ENCODE data around the gene POLH. TPM values are rescaled to one million over a fixed set of nuclear protein-coding genes. Genes with fewer than 3 reads are reported as not detected.

POLH gene
- total and polyA plus RNA-seq, 2 donors (not counting 3 experiments of a cell fraction or from before 2014, with no cell fraction given): 9.3 to 36.6 TPM

DNA sequence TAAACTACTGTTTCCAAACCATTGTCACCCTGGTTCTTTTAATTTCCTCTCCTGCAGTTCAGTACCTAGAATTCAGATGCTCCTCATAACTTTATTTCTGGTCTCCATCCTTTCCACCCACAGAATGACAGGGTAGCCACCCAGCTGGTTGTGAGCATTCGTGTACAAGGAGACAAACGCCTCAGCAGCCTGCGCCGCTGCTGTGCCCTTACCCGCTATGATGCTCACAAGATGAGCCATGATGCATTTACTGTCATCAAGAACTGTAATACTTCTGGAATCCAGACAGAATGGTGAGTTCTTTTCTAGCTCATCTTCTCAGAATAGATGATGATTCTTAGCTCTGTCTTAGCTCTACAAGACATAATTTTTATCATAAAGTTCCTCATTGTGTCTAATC lies 34.4 kb downstream of the POLH start:
- no peak overlapping the region for H3K27ac ChIP-seq (ENCODE audit: insufficient read depth, low read depth, low read length)
- no peaks in the 10 kb centered on the region for H4K20me1 ChIP-seq (replicated peaks; ENCODE audit: control insufficient read depth, extremely low read depth, insufficient read depth, low read length)
- no peaks in the 10 kb centered on the region for H3K9me1 ChIP-seq (replicated peaks; ENCODE audit: control insufficient read depth, extremely low read depth, insufficient read depth, low read length)
- H3K4me1 ChIP-seq (ENCODE audit: control insufficient read depth, extremely low read depth, insufficient read depth, low read length): no peaks in the 10 kb centered on the region
- POLR2A ChIA-PET: interaction anchor here (0.6 to 0.7 kb wide), 3 partner anchors 10 to 32 kb away, joined by 3 to 4 read pairs (median 4); partner anchors contain the start of gene GTPBP2
- H3K27me3 ChIP-seq (ENCODE audit: control insufficient read depth in 2 of 2, insufficient read depth in 2 of 2, low read length in 2 of 2): no peaks in the 10 kb centered on the region
- H3K4me3 ChIP-seq (replicated peaks in 1 of 3; ENCODE audit: insufficient read depth in 1 of 3, low read depth in 1 of 3, low read length in 3 of 3): no peak overlapping the region
- no peak for DNase-seq (ENCODE audit: low read depth, low spot score)
- intact Hi-C loops (cut with micrococcal nuclease) (no loop called here), dilution Hi-C loops (cut with MboI; ENCODE audit: extremely low pct_ligation_motif_present, low sequenced_read_pairs) (no loop called here)
- H3K36me3 ChIP-seq (ENCODE audit: control insufficient read depth in 2 of 2, extremely low read depth in 1 of 2, insufficient read depth in 2 of 2, low read length in 2 of 2): peaks cover 12 to 16% of the 10 kb centered on the region in 2 experiments
- FAIRE-seq: no peak
- no TSS peak for BruUV-seq (replicated peaks)
- no peak for TF ChIP-seq GATA2 (IDR thresholded peaks at IDR 0.05; ENCODE audit: insufficient read depth, insufficient read length, low read depth, low read length)
- no peak for TF ChIP-seq EZH2 (IDR thresholded peaks at IDR 0.05; ENCODE audit: borderline replicate concordance, low read depth, low read length, severe bottlenecking)
- TF ChIP-seq FOS (IDR thresholded peaks at IDR 0.05; ENCODE audit: borderline replicate concordance, insufficient read depth, low read length): no peak
- CTCF ChIA-PET: interaction anchor here (1.0 to 1.5 kb wide), 3 partner anchors 9 to 468 kb away, joined by 4 to 6 read pairs (median 6); no protein-coding TSS in a partner anchor
- no peaks in the 10 kb centered on the region for H3K79me2 ChIP-seq (ENCODE audit: control insufficient read depth, insufficient read depth, low read length)
- H3K9me3 ChIP-seq (replicated peaks; ENCODE audit: control insufficient read depth, insufficient read depth, low read length): no peaks in the 10 kb centered on the region
- H3K9ac ChIP-seq (replicated peaks; ENCODE audit: extremely low read depth, insufficient read depth, low read length): no peak overlapping the region
- H3K4me2 ChIP-seq (ENCODE audit: insufficient read depth, low read length): no peak overlapping the region
- no peak overlapping the region for H2AFZ ChIP-seq (ENCODE audit: low read depth, low read length)

DNA sequence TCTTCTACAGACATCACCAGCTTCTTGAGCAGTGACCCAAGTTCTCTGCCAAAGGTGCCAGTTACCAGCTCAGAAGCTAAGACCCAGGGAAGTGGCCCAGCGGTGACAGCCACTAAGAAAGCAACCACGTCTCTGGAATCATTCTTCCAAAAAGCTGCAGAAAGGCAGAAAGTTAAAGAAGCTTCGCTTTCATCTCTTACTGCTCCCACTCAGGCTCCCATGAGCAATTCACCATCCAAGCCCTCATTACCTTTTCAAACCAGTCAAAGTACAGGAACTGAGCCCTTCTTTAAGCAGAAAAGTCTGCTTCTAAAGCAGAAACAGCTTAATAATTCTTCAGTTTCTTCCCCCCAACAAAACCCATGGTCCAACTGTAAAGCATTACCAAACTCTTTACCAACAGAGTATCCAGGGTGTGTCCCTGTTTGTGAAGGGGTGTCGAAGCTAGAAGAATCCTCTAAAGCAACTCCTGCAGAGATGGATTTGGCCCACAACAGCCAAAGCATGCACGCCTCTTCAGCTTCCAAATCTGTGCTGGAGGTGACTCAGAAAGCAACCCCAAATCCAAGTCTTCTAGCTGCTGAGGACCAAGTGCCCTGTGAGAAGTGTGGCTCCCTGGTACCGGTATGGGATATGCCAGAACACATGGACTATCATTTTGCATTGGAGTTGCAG lies 37.9 kb downstream of the POLH start:
- no peak overlapping the region for H3K9ac ChIP-seq (replicated peaks; ENCODE audit: extremely low read depth, insufficient read depth, low read length)
- H3K4me3 ChIP-seq (replicated peaks in 1 of 3; ENCODE audit: insufficient read depth in 1 of 3, low read depth in 1 of 3, low read length in 3 of 3): no peak overlapping the region
- DNase-seq (ENCODE audit: low read depth, low spot score) (no peak), FAIRE-seq (no peak)
- no peak overlapping the region for H3K27ac ChIP-seq (ENCODE audit: insufficient read depth, low read depth, low read length)
- no peak for TF ChIP-seq GATA2 (IDR thresholded peaks at IDR 0.05; ENCODE audit: insufficient read depth, insufficient read length, low read depth, low read length)
- no peak for TF ChIP-seq EZH2 (IDR thresholded peaks at IDR 0.05; ENCODE audit: borderline replicate concordance, low read depth, low read length, severe bottlenecking)
- TF ChIP-seq FOS (IDR thresholded peaks at IDR 0.05; ENCODE audit: borderline replicate concordance, insufficient read depth, low read length): no peak
- no peak for TF ChIP-seq MYC (IDR thresholded peaks at IDR 0.05; ENCODE audit: low read depth, low read length)
- TF ChIP-seq, protein P1, sequence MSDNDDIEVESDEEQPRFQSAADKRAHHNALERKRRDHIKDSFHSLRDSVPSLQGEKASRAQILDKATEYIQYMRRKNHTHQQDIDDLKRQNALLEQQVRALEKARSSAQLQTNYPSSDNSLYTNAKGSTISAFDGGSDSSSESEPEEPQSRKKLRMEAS (IDR thresholded peaks at IDR 0.05; ENCODE audit: insufficient read depth, insufficient read length): no peak
- TF ChIP-seq POLR2A (IDR thresholded peaks at IDR 0.05; ENCODE audit: low read depth, low read length): no peak
- no peak for TF ChIP-seq POLR2AphosphoS5 (IDR thresholded peaks at IDR 0.05; ENCODE audit: insufficient read depth, low read depth, low read length)
- TF ChIP-seq, protein P2, sequence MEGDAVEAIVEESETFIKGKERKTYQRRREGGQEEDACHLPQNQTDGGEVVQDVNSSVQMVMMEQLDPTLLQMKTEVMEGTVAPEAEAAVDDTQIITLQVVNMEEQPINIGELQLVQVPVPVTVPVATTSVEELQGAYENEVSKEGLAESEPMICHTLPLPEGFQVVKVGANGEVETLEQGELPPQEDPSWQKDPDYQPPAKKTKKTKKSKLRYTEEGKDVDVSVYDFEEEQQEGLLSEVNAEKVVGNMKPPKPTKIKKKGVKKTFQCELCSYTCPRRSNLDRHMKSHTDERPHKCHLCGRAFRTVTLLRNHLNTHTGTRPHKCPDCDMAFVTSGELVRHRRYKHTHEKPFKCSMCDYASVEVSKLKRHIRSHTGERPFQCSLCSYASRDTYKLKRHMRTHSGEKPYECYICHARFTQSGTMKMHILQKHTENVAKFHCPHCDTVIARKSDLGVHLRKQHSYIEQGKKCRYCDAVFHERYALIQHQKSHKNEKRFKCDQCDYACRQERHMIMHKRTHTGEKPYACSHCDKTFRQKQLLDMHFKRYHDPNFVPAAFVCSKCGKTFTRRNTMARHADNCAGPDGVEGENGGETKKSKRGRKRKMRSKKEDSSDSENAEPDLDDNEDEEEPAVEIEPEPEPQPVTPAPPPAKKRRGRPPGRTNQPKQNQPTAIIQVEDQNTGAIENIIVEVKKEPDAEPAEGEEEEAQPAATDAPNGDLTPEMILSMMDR (IDR thresholded peaks at IDR 0.05; ENCODE audit: extremely low read depth in 1 of 2, insufficient read depth in 1 of 2, low read depth in 1 of 2, low read length in 2 of 2): no peak
- no peak for TF ChIP-seq JUN (IDR thresholded peaks at IDR 0.05; ENCODE audit: borderline replicate concordance, insufficient read depth, insufficient read length, low read depth)
- no peak overlapping the region for H2AFZ ChIP-seq (ENCODE audit: low read depth, low read length)
- no peaks in the 10 kb centered on the region for H3K9me3 ChIP-seq (replicated peaks; ENCODE audit: control insufficient read depth, insufficient read depth, low read length)
- H3K4me2 ChIP-seq (ENCODE audit: insufficient read depth, low read length): no peak overlapping the region
- H3K9me1 ChIP-seq (replicated peaks; ENCODE audit: control insufficient read depth, extremely low read depth, insufficient read depth, low read length): no peaks in the 10 kb centered on the region
- H3K4me1 ChIP-seq (ENCODE audit: control insufficient read depth, extremely low read depth, insufficient read depth, low read length): no peaks in the 10 kb centered on the region
- H3K79me2 ChIP-seq (ENCODE audit: control insufficient read depth, insufficient read depth, low read length): no peaks in the 10 kb centered on the region
- H3K27me3 ChIP-seq (ENCODE audit: control insufficient read depth in 2 of 2, insufficient read depth in 2 of 2, low read length in 2 of 2): no peaks in the 10 kb centered on the region
- intact Hi-C loops (cut with micrococcal nuclease): no loop called here
- dilution Hi-C loops (cut with MboI; ENCODE audit: extremely low pct_ligation_motif_present, low sequenced_read_pairs): no loop called here
- CTCF ChIA-PET: interaction anchor here (0.8 to 1.4 kb wide), 4 partner anchors 11 to 159 kb away, joined by 3 to 4 read pairs (median 4); no protein-coding TSS in a partner anchor
- no TSS peak for BruUV-seq (replicated peaks)
- POLR2A ChIA-PET: no interaction called here
- no peaks in the 10 kb centered on the region for H4K20me1 ChIP-seq (replicated peaks; ENCODE audit: control insufficient read depth, extremely low read depth, insufficient read depth, low read length)
- H3K36me3 ChIP-seq (ENCODE audit: control insufficient read depth in 2 of 2, extremely low read depth in 1 of 2, insufficient read depth in 2 of 2, low read length in 2 of 2): peaks cover 12 to 13% of the 10 kb centered on the region in 2 experiments
